B cell (primary cell): ENCODE results near the gene TMPRSS15.

Experiments used
- CTCF ChIP-seq: fragments of 200-600 bp; IDR thresholded peaks from one replicate; pipeline ENCODE4 v1.8.0; 2022; ENCODE audit warnings: antibody characterized with exemption, mild to moderate bottlenecking
- EZH2 ChIP-seq: IDR thresholded peaks from 2 replicates; pipeline ENCODE4 v1.6.1; 2012; ENCODE audit warnings: borderline replicate concordance, low read depth, mild to moderate bottlenecking, moderate library complexity, low read length; ENCODE audit not compliant: insufficient read depth, poor library complexity, severe bottlenecking

GRCh38 chr21:18387994-18388393, 15.6 kb downstream of the TMPRSS15 start:
- TF ChIP-seq CTCF = no peak
- TF ChIP-seq EZH2 = no peak
